AG04450 (cell line): ENCODE results near the gene KRT33A. TPM values are rescaled to one million over a fixed set of nuclear protein-coding genes. Genes with fewer than 3 reads are reported as not detected.
A peak's percentile ranks its signal among the peaks of the same experiment; 100 is the strongest.

Experiments used
- CTCF ChIA-PET: fragments of 300-600, 350-600 bp; formaldehyde crosslinking; extraction: SDS; loops from one replicate; lab custom pipeline; 2022; ENCODE audit warnings: antibody characterized with exemption, inconsistent platforms; lab: Charles Lee
- POLR2A ChIA-PET: fragments of 350-600 bp; formaldehyde crosslinking; extraction: SDS; loops from one replicate; lab custom pipeline; 2021; ENCODE audit warnings: antibody characterized with exemption, inconsistent platforms; lab: Yijun Ruan, JAX
- DNase-seq: peaks from one replicate; pipeline ENCODE4 v3.0.0-alpha.2; 2011; ENCODE audit warnings: low read depth, low spot score
- H3K27ac ChIP-seq: one replicate; pipeline ENCODE4 v1.5.1; 2012; ENCODE audit warnings: low read depth, low read length, control low read depth
- H3K27me3 ChIP-seq: one replicate; pipeline ENCODE4 v1.6.0; 2012; ENCODE audit warnings: low read length; ENCODE audit not compliant: control insufficient read depth, insufficient read depth
- H3K4me3 ChIP-seq: 2 replicates; pipeline ENCODE4 v1.5.1; 2011; ENCODE audit warnings: mild to moderate bottlenecking, low read depth, low read length, control low read depth
- H3K9me3 ChIP-seq: 2 replicates; pipeline ENCODE4 v1.5.1; 2012; ENCODE audit warnings: low read length; ENCODE audit not compliant: control insufficient read depth, insufficient read depth
- polyA plus RNA-seq: library from polyadenylated mRNA; depleted of rRNA; stranded (reverse); fragments of >200 nt; gene quantifications from 2 replicates; pipeline ENCODE4 v1.2.3, GENCODE V29; 2011
- TF ChIP-seq, protein P1 (sequence below): IDR thresholded peaks from 2 replicates; pipeline ENCODE4 v1.5.1; 2011; ENCODE audit warnings: low read depth, low read length, control low read depth, inconsistent platforms

KRT33A gene
- polyA plus RNA-seq, 1 experiment: not detected

DNA sequence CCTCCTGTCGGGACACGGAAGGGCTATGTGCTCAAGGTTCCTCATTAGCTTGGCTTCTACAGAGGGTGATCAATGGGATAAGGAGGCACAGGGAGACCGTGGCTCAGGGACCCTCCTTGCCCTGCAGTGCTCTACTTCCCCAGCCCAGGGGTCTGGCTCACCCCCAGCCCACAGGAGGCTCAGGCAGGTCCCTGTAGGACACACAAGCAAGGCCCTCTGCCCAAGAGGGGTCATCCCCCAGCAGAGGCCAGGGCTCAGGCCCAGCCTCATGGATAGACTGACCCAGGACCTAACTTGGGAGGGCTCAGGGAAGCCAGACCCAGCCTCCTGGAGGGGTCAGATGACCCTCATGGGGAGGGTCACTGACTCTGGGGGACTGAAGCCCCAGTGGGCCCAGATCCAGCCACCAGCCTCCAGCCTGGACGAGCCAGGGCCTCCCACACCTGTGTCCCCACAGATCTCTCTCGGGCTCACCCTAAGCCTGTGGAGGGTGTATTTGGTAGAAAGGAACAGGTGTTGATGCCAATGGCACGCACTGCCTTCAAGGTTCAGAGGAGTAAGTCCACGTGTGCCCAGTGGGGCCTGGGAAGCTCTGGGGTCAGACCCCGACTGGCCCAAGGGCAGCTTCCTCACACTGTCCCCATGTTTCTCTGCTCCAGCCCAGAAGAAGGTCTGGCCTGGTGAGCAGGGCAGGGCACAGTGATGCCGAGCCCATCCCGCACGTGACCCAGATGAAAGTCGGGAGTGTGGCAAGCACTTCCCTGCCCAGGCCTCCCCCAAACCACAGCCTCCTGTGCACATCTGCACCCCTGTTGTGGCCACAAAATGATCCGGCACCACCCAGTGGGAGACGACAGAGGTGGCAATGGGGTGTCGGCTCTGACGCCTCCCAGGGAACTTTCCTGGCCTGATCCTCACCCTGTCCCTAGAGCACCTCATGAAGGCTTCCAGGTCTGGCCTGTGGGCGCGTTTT lies 24.2 kb downstream of the KRT33A start:
- ChIA-PET POLR2A (no interaction called here), CTCF (no interaction called here)
- Histone ChIP-seq H3K4me3 (no peak overlapping the region), H3K9me3 (no peaks in the 10 kb centered on the region; the same call in 1 of the 2 replicates), H3K27ac (no peak overlapping the region), H3K27me3 (no peaks in the 10 kb centered on the region)
- DNase-seq: no peak
- TF ChIP-seq, protein P1, sequence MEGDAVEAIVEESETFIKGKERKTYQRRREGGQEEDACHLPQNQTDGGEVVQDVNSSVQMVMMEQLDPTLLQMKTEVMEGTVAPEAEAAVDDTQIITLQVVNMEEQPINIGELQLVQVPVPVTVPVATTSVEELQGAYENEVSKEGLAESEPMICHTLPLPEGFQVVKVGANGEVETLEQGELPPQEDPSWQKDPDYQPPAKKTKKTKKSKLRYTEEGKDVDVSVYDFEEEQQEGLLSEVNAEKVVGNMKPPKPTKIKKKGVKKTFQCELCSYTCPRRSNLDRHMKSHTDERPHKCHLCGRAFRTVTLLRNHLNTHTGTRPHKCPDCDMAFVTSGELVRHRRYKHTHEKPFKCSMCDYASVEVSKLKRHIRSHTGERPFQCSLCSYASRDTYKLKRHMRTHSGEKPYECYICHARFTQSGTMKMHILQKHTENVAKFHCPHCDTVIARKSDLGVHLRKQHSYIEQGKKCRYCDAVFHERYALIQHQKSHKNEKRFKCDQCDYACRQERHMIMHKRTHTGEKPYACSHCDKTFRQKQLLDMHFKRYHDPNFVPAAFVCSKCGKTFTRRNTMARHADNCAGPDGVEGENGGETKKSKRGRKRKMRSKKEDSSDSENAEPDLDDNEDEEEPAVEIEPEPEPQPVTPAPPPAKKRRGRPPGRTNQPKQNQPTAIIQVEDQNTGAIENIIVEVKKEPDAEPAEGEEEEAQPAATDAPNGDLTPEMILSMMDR: no peak

DNA sequence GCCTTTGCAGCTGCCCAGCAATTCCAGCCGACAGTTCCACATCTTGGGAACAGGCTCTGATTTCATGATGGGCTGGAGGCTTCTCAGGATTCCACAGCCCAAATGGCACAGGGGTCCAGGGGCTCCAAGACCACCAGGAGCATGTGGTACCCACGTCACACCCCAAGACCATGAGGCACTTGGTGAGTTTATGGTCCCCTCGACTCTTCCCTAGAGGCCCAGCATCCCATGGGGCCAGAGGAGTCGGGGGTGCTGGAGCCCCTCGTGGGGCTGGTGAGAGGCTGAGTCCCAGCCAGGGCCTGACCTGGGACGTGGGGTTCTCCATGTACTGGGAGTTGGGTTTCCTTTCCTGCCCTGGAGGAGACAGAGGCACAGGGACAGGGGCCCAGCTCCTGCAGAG lies 25.0 kb downstream of the KRT33A start:
- CTCF ChIA-PET: no interaction called here
- POLR2A ChIA-PET: no interaction called here

DNA sequence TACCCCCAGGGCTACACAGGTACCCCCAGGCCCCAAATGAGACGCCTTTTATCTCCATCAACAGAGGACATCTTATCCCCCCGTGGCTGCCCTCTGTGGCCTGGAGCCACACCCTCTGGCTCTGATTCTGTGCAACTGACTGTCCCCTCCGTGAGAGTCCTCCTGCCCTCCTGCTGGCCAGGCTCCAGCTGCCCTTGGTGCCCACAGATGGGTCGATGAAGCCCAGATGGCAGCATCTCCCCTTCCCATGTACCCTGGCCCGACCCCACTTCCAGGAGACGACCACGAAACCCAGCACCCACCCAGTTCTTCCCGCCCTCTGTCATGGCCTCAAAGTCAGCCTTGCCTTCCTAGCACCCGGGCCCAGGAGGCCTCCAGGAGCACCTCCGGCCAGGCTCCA lies 25.5 kb downstream of the KRT33A start:
- CTCF ChIA-PET: no interaction called here
- Histone ChIP-seq H3K27ac (no peak overlapping the region), H3K27me3 (no peaks in the 10 kb centered on the region), H3K4me3 (no peak overlapping the region), H3K9me3 (peaks cover 3% of the 10 kb centered on the region)
- no peak for DNase-seq
- POLR2A ChIA-PET: no interaction called here
- TF ChIP-seq, protein P1: no peak

More for the DNA sequence above, 25.0 kb downstream of the KRT33A start:
- Histone ChIP-seq H3K9me3 (peaks cover 2% of the 10 kb centered on the region), H3K27ac (no peak overlapping the region), H3K4me3 (no peak overlapping the region), H3K27me3 (no peaks in the 10 kb centered on the region)
- no peak for DNase-seq
- TF ChIP-seq, protein P1: no peak

DNA sequence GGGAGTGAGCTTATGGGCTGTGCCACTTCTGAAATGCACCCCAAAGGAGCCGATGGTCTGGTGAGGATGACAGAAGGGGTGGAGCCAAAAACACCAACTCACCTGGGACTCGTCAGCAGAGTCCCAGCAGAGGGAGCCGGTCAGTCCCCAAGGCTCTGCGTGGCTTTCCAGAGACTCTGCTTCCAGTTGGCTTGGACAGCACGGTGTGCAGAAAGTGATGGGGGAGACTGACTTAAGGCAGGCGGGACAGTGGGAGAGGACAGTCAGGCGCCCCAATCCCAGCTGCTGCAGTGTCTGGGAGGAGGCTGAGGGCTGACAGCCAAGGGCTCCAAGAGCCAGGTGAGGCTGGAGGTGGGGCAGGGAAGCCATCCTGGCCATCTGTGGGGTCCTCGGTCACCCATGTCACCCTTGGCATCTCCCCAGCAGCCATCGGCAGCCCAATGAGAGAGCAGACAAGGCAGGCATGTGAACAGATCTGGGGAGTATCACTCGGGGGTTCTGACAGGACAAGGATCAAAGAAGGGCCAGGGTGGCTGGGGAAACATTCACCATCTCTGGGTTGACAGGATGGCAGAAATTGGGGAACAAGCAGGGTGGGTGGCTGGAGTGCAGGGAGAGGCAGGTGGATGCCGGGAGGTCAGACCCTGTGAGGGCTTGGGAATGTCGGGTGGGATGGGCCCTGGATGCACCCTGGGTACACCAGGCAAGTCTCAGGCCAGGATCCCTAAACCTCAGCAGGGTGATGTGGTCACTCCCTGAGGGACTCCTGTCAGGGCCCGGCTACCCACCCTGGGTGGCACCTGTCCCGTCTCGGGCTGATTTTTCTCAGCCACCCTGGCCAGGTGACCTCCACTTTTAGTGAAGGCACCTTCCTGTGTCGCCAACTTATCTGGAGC lies 26.2 kb downstream of the KRT33A start:
- Histone ChIP-seq H3K4me3 (no peak overlapping the region), H3K27ac (no peak overlapping the region), H3K27me3 (no peaks in the 10 kb centered on the region), H3K9me3 (peaks cover 3% of the 10 kb centered on the region)
- TF ChIP-seq, protein P1: 0 out of 2 replicates have a peak, but pooled peaks have one; percentile 12
- POLR2A ChIA-PET: no interaction called here
- CTCF ChIA-PET: interaction anchor here (3.7 kb wide), 1 partner anchor 416 kb away, joined by 42 read pairs; no protein-coding TSS in a partner anchor
- no peak for DNase-seq
